Thyroid gland (tissue), 4 donors: Measurements from ENCODE around the gene SPINT4. TPM values are rescaled to one million over a fixed set of nuclear protein-coding genes. Genes with fewer than 3 reads are reported as not detected.
A peak's percentile ranks its signal among the peaks of the same experiment; 100 is the strongest.
"Not testable (repeated sequence)": the region's sequence is repeated elsewhere in the genome, so short reads cannot be mapped to it uniquely, and the experiment has no call there.

Experiments used
- DNase-seq, 2 donors: peaks; one replicate each; pipeline ENCODE4 v3.0.0-alpha.2; 2019
- H3K27ac ChIP-seq, 3 donors: fragments of 200-600 bp; sonication (generic); 1 replicate in 2 of 3; 2 replicates in 1 of 3; pipeline ENCODE4 v1.5.1; 2016 to 2019; ENCODE audit warnings: mild to moderate bottlenecking in 1 of 3, moderate library complexity in 1 of 3
- H3K27me3 ChIP-seq: fragments of 200-600 bp; sonication (generic); one replicate; pipeline ENCODE4 v1.5.1; 2019
- H3K36me3 ChIP-seq, 2 donors: fragments of 200-600 bp; sonication (generic); one replicate each; pipeline ENCODE4 v1.5.1; 2016 to 2019
- H3K4me1 ChIP-seq, 2 donors: fragments of 200-600 bp; sonication (generic); one replicate each; pipeline ENCODE4 v1.5.1; 2017 to 2019
- H3K4me3 ChIP-seq, 3 donors: fragments of 200-600 bp; sonication (generic); replicated peaks in 1 of 3; 1 replicate in 2 of 3; 2 replicates in 1 of 3; pipeline ENCODE4 v1.5.1; 2016; ENCODE audit warnings: mild to moderate bottlenecking in 1 of 3
- H3K9me3 ChIP-seq: fragments of 200-600 bp; sonication (generic); one replicate; pipeline ENCODE4 v1.5.1; 2017
- POLR2A ChIP-seq, 2 donors: fragments of 450-650 bp; IDR thresholded peaks; one replicate each; pipeline ENCODE4 v1.6.1; 2017; ENCODE audit warnings: antibody characterized with exemption in 2 of 2, mild to moderate bottlenecking in 2 of 2, moderate library complexity in 1 of 2
- WGBS, 2 donors: methylation state at CpG; one replicate each; pipeline ENCODE4 v1.1.5; 2017; 5-methylcytosine and 5-hydroxymethylcytosine counted together
- intact Hi-C: fragments of 100-400 bp; cut with DNase I; formaldehyde crosslinking; loops from one replicate; pipeline ENCODE4 v1.15.1; 2023
- total RNA-seq, 4 donors: library from RNA; depleted of rRNA; stranded (reverse); fragments of >200 nt; gene quantifications; one replicate each; pipeline ENCODE4 v1.2.3, GENCODE V29; 2016
- TF ChIP-seq, protein P1 (sequence below), 6 experiments: fragments of 200-600 bp in 3 of 6; fragments of 450-650 bp in 3 of 6; sonication (generic) in 3 of 6; IDR thresholded peaks; one replicate each; pipeline ENCODE4 v1.5.1; 2016 to 2019; ENCODE audit warnings: antibody characterized with exemption in 6 of 6, mild to moderate bottlenecking in 2 of 6, inconsistent platforms in 1 of 6, moderate library complexity in 1 of 6

The SPINT4 gene
- total RNA-seq: not detected

DNA sequence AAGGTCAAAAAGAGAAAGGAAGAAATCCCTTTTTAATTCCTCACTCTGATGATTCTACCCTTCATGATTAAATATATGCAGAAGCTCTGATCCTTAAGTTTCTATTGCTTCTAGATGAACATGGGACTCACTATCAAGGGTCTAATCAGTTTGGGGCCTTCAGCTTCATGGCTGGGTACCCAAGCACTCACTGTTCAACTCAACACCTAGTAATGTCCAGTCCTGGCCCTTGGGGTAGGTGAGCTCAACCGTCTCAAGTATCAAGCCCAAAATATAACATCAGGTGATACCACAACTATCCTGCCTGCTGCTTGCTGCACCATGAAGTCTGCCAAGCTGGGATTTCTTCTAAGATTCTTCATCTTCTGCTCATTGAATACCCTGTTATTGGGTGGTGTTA lies at the start of gene SPINT4:
Gene SPINT4, plus strand, starts transcription at position 301 of the 400 bp plus-strand sequence. Its CDS starts 21 bp downstream, at position 322.
- no peaks in the 10 kb centered on the region for H3K9me3 ChIP-seq
- TF ChIP-seq, protein P1, sequence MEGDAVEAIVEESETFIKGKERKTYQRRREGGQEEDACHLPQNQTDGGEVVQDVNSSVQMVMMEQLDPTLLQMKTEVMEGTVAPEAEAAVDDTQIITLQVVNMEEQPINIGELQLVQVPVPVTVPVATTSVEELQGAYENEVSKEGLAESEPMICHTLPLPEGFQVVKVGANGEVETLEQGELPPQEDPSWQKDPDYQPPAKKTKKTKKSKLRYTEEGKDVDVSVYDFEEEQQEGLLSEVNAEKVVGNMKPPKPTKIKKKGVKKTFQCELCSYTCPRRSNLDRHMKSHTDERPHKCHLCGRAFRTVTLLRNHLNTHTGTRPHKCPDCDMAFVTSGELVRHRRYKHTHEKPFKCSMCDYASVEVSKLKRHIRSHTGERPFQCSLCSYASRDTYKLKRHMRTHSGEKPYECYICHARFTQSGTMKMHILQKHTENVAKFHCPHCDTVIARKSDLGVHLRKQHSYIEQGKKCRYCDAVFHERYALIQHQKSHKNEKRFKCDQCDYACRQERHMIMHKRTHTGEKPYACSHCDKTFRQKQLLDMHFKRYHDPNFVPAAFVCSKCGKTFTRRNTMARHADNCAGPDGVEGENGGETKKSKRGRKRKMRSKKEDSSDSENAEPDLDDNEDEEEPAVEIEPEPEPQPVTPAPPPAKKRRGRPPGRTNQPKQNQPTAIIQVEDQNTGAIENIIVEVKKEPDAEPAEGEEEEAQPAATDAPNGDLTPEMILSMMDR (IDR thresholded peaks at IDR 0.05): no peak
- TF ChIP-seq POLR2A (IDR thresholded peaks at IDR 0.05): no peak
- DNase-seq: no peak
- H3K4me1 ChIP-seq: no peaks in the 10 kb centered on the region
- H3K27me3 ChIP-seq: no peaks in the 10 kb centered on the region
- intact Hi-C loops: no loop called here
- no peaks in the 10 kb centered on the region for H3K36me3 ChIP-seq
- H3K27ac ChIP-seq: no peak within 1 kb of the TSS
- no peak within 1 kb of the TSS for H3K4me3 ChIP-seq
- WGBS, 2 donors: 50 to 64% methylated on average over 1 of the region's 1 CpG

DNA sequence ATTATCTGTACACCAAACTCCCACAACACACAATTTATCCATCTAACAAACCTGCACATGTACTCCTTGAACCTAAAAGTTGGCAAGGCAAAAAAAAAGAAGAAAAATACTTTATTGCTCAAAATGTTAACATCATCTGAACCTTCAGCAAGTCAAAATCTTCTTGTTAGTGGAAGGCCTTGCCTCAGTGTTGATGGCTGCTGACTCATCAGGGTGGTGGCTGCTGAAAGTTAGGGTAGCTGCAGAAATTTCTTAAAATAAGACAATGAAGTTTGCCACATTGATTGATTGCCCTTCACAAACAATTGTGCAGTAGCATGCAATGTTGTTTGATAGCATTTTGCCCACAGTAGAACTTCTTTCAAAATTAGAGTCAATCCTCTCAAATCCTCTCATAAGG lies 49.4 kb upstream of the SPINT4 start:
- H3K9me3 ChIP-seq: no peaks in the 10 kb centered on the region

DNA sequence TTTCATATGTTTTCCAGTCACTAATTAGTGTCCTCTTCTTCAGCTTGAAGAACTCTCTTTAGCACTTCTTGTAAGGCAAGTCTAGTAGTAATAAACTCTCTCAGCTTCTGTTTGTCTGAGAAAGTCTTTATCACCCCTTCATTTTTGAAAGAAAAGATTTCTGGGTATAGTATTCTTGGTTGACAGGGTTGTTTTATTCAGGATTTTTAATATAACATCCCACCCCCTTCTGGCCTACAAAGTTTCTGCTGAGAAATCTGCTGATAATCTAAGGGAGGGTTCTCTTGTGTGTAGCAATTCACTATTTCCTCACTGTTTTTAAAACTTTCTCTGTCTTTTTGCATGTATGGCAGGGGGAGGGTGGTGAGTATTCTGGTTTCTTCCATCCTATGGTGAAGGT lies 42.5 kb upstream of the SPINT4 start:
- Histone ChIP-seq H3K9me3 (no peaks in the 10 kb centered on the region), H3K4me3 (no peak overlapping the region), H3K36me3 (no peaks in the 10 kb centered on the region), H3K27me3 (no peaks in the 10 kb centered on the region), H3K4me1 (no peaks in the 10 kb centered on the region), H3K27ac (no peak overlapping the region)
- intact Hi-C loops: no loop called here
- DNase-seq: no peak
- TF ChIP-seq, protein P1 (IDR thresholded peaks at IDR 0.05): no peak
- no peak for TF ChIP-seq POLR2A (IDR thresholded peaks at IDR 0.05)

More for the DNA sequence above, 49.4 kb upstream of the SPINT4 start:
- Histone ChIP-seq H3K4me1 (no peaks in the 10 kb centered on the region), H3K27ac (no peak overlapping the region), H3K27me3 (no peaks in the 10 kb centered on the region), H3K36me3 (no peaks in the 10 kb centered on the region), H3K4me3 (no peak overlapping the region)
- intact Hi-C loops: no loop called here
- no peak for DNase-seq
- TF ChIP-seq, protein P1 (IDR thresholded peaks at IDR 0.05): no peak
- TF ChIP-seq POLR2A (IDR thresholded peaks at IDR 0.05): no peak

DNA sequence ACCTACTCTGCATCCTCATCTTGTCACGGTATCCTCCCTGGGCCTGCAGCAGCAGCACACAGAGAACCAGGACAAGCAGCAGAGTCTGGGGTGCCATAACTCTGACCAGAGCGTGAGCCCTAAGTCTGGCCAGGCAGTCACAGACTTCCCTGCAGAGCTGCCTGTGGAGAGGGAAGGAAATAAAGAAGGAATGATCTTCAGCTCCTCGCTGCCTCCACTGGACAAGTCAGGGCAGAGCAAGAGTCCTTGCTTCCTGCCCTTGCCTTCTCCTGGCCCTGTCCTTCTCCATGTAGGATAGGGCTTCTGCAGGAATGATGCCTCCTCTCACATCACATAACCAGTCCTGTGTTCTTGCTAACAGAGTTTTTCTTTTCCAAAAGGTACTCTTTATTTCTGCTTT lies 36.3 kb upstream of the SPINT4 start:
- TF ChIP-seq POLR2A (IDR thresholded peaks at IDR 0.05): no peak
- TF ChIP-seq, protein P1 (IDR thresholded peaks at IDR 0.05): peak in 1 of 6 experiments; percentile 12
- DNase-seq: no peak
- WGBS, 2 donors: 56 to 73% methylated on average over 3 of the region's 3 CpGs
- intact Hi-C loops: no loop called here
- H3K9me3 ChIP-seq: no peaks in the 10 kb centered on the region
- no peaks in the 10 kb centered on the region for H3K4me1 ChIP-seq
- no peak overlapping the region for H3K4me3 ChIP-seq
- H3K36me3 ChIP-seq: no peaks in the 10 kb centered on the region
- no peak overlapping the region for H3K27ac ChIP-seq
- H3K27me3 ChIP-seq: no peaks in the 10 kb centered on the region

DNA sequence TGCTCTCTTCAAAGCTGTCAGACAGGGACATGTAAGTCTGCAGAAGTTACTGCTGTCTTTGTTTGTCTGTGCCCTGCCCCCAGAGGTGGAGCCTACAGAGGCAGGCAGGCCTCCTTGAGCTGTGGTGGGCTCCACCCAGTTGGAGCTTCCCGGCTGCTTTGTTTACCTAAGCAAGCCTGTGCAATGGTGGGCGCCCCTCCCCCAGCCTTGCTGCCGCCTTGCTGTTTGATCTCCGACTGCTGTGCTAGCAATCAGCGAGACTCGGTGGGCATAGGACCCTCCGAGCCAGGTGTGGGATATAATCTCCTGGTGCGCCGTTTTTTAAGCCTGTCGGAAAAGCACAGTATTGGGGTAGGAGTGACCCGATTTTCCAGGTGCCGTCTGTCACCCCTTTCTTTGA lies 28.8 kb upstream of the SPINT4 start:
- WGBS, 2 donors: 87 to 88% methylated on average over 7 to 12 of the region's 12 CpGs
- H3K27ac ChIP-seq, H3K4me3 ChIP-seq, H3K36me3 ChIP-seq, H3K9me3 ChIP-seq, DNase-seq, H3K4me1 ChIP-seq, H3K27me3 ChIP-seq, intact Hi-C loops: not testable (repeated sequence)

DNA sequence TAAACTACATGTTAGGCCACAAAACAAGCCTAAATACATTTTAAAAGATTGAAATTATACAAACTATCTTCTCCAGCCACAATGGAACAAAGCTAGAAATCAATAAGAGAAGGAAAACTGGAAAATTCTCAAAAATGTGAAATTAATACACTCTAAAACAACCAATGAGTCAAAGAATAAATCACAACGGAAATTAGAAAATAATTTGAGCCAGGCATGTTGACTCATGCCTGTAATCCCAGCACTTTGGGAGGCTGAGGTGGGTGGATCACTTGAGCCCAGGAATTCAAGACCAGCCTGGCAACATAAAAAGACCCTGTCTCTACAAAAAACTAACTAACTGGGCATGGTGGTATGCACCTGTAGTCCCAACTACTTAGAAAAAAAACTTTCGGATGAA lies 26.7 kb upstream of the SPINT4 start:
- TF ChIP-seq POLR2A (IDR thresholded peaks at IDR 0.05): no peak
- TF ChIP-seq, protein P1 (IDR thresholded peaks at IDR 0.05): no peak
- Histone ChIP-seq H3K4me1 (no peaks in the 10 kb centered on the region), H3K9me3 (no peaks in the 10 kb centered on the region), H3K36me3 (no peaks in the 10 kb centered on the region), H3K4me3 (no peak overlapping the region), H3K27me3 (no peaks in the 10 kb centered on the region), H3K27ac (no peak overlapping the region)
- no peak for DNase-seq
- WGBS, 2 donors: 87 to 88% methylated on average over 2 of the region's 2 CpGs
- intact Hi-C loops: no loop called here
